Hindlimb muscle (tissue), 1 donor: ENCODE data around the gene ETV6. TPM values are rescaled to one million over a fixed set of nuclear protein-coding genes. Genes with fewer than 3 reads are reported as not detected.

Experiments
- DNase-seq: peaks from one replicate; pipeline ENCODE4 v3.0.0-alpha.2; 2013
- polyA plus RNA-seq: library from polyadenylated mRNA; unstranded; fragments of 120-200 nt; gene quantifications from one replicate; pipeline ENCODE4 v1.2.1, GENCODE V29; 2013; ENCODE audit not compliant: insufficient read length

Gene ETV6
- polyA plus RNA-seq, 1 donor = 12.1 TPM

- DNase-seq = no peak
Observed at GRCh38 chr12:11762723-11763326, 113.4 kb downstream of the ETV6 start.

GRCh38 chr12:11763760-11764520 lies 114.5 kb downstream of the ETV6 start:
- no peak for DNase-seq

GRCh38 chr12:11764837-11765236 lies 115.4 kb downstream of the ETV6 start:
- DNase-seq = no peak

GRCh38 chr12:11765421-11765816 lies 115.9 kb downstream of the ETV6 start:
- DNase-seq = no peak

GRCh38 chr12:11765817-11766794 lies 116.6 kb downstream of the ETV6 start:
- DNase-seq = no peak

- DNase-seq = no peak
Observed at GRCh38 chr12:11767029-11767724, 117.7 kb downstream of the ETV6 start.

- no peak for DNase-seq
Observed at GRCh38 chr12:11767798-11768197, 118.3 kb downstream of the ETV6 start.

- DNase-seq = no peak
Observed at GRCh38 chr12:11768233-11768965, 118.9 kb downstream of the ETV6 start.

GRCh38 chr12:11769723-11770514 lies 120.4 kb downstream of the ETV6 start:
- DNase-seq = no peak

GRCh38 chr12:11771356-11771755 lies 121.9 kb downstream of the ETV6 start:
- DNase-seq = no peak

GRCh38 chr12:11771895-11772502 lies 122.5 kb downstream of the ETV6 start:
- DNase-seq = no peak

GRCh38 chr12:11773889-11774677 lies 124.6 kb downstream of the ETV6 start:
- no peak for DNase-seq

- DNase-seq = no peak
Observed at GRCh38 chr12:11774821-11775220, 125.3 kb downstream of the ETV6 start.

- DNase-seq = no peak
Observed at GRCh38 chr12:11776316-11776715, 126.8 kb downstream of the ETV6 start.

- DNase-seq = no peak
Observed at GRCh38 chr12:11777451-11777850, 128.0 kb downstream of the ETV6 start.

GRCh38 chr12:11777962-11778361 lies 128.5 kb downstream of the ETV6 start:
- no peak for DNase-seq

- peak; percentile 80 for DNase-seq
Observed at GRCh38 chr12:11778713-11779685, 129.5 kb downstream of the ETV6 start.

GRCh38 chr12:11780521-11781101 lies 131.1 kb downstream of the ETV6 start:
- DNase-seq = no peak
